Endothelial cell of umbilical vein (primary cell): ENCODE measurements around the gene GRM4. TPM values are rescaled to one million over a fixed set of nuclear protein-coding genes. Genes with fewer than 3 reads are reported as not detected.

Experiments used
- BruUV-seq: library from RNA; stranded (reverse); fragments of 400-500 nt; replicated peaks from 2 replicates; lab custom pipeline; 2021; lab: Mats Ljungman, UMichigan
- CTCF ChIA-PET: fragments of 300-600, 350-600 bp; sonication (Branson Sonifier 250); formaldehyde crosslinking; loops from one replicate; lab custom pipeline; 2021; ENCODE audit warnings: antibody characterized with exemption, inconsistent platforms; lab: Charles Lee
- POLR2A ChIA-PET: fragments of 300-600, 350-600 bp; sonication (Branson Sonifier 250); formaldehyde crosslinking; loops from one replicate; lab custom pipeline; 2021; ENCODE audit warnings: antibody characterized with exemption, inconsistent platforms; lab: Charles Lee
- DNase-seq: peaks from one replicate; pipeline ENCODE4 v3.0.0-alpha.2; 2011; ENCODE audit warnings: low read depth, low spot score
- FAIRE-seq: peaks from 2 replicates; lab custom pipeline; 2011; peaks lifted over from hg19 to GRCh38; lab: Jason Lieb, UNC
- H2AFZ ChIP-seq: 2 replicates; pipeline ENCODE4 v1.6.0; 2012; ENCODE audit warnings: low read depth, low read length, control low read depth, inconsistent platforms
- H3K27ac ChIP-seq: 2 replicates; pipeline ENCODE4 v1.5.1; 2011; ENCODE audit warnings: low read depth, mild to moderate bottlenecking, control low read depth, low read length, moderate library complexity; ENCODE audit not compliant: insufficient read depth
- H3K27me3 ChIP-seq, 2 experiments: 2 replicates each; pipeline versions ENCODE4 v1.6.0 to v1.6.1; 2011; ENCODE audit warnings: low read length in 2 of 2, mixed read lengths in 1 of 2; ENCODE audit not compliant: control insufficient read depth in 2 of 2, insufficient read depth in 2 of 2
- H3K36me3 ChIP-seq, 2 experiments: 2 replicates in 1 of 2; 3 replicates in 1 of 2; pipeline ENCODE4 v1.5.1; 2011; ENCODE audit warnings: low read length in 2 of 2, mild to moderate bottlenecking in 1 of 2, moderate library complexity in 1 of 2; ENCODE audit not compliant: control insufficient read depth in 2 of 2, insufficient read depth in 2 of 2; ENCODE audit errors: extremely low read depth in 1 of 2
- H3K4me1 ChIP-seq: 3 replicates; pipeline ENCODE4 v1.5.1; 2011; ENCODE audit warnings: mild to moderate bottlenecking, low read length; ENCODE audit not compliant: control insufficient read depth, insufficient read depth; ENCODE audit errors: extremely low read depth
- H3K4me2 ChIP-seq: 2 replicates; pipeline ENCODE4 v1.6.1; 2011; ENCODE audit warnings: low read length, control low read depth, mixed read lengths; ENCODE audit not compliant: insufficient read depth
- H3K4me3 ChIP-seq, 3 experiments: fragments of 200-600 bp in 1 of 3; sonication (generic), shearing (Covaris generic) in 1 of 3; replicated peaks in 1 of 3; 2 replicates each; pipeline ENCODE4 v1.5.1; 2011 to 2016; ENCODE audit warnings: control low read depth in 3 of 3, low read length in 3 of 3, mild to moderate bottlenecking in 2 of 3, inconsistent platforms in 1 of 3, low read depth in 1 of 3, moderate library complexity in 1 of 3; ENCODE audit not compliant: insufficient read depth in 1 of 3
- H3K79me2 ChIP-seq: 2 replicates; pipeline ENCODE4 v1.6.0; 2012; ENCODE audit warnings: low read length, inconsistent platforms; ENCODE audit not compliant: control insufficient read depth, insufficient read depth
- H3K9ac ChIP-seq: replicated peaks from 2 replicates; pipeline ENCODE3; 2011; ENCODE audit warnings: low read length, control low read depth; ENCODE audit not compliant: insufficient read depth; ENCODE audit errors: extremely low read depth
- H3K9me1 ChIP-seq: replicated peaks from 3 replicates; pipeline ENCODE4 v1.6.0; 2011; ENCODE audit warnings: mild to moderate bottlenecking, low read length; ENCODE audit not compliant: control insufficient read depth, insufficient read depth; ENCODE audit errors: extremely low read depth
- H3K9me3 ChIP-seq: replicated peaks from 2 replicates; pipeline ENCODE4 v1.5.1; 2012; ENCODE audit warnings: low read length, inconsistent platforms; ENCODE audit not compliant: control insufficient read depth, insufficient read depth
- H4K20me1 ChIP-seq: replicated peaks from 2 replicates; pipeline ENCODE3; 2011; ENCODE audit warnings: mild to moderate bottlenecking, low read length; ENCODE audit not compliant: control insufficient read depth, insufficient read depth; ENCODE audit errors: extremely low read depth
- EZH2 ChIP-seq: IDR thresholded peaks from 2 replicates; pipeline ENCODE4 v1.6.1; 2012; ENCODE audit warnings: borderline replicate concordance, low read depth, mild to moderate bottlenecking, moderate library complexity, low read length, inconsistent platforms; ENCODE audit not compliant: severe bottlenecking
- dilution Hi-C: fragments of 300-500 bp; cut with MboI; formaldehyde crosslinking; loops from one replicate; pipeline ENCODE4 v1.15.0; 2019; ENCODE audit warnings: low sequenced_read_pairs; ENCODE audit not compliant: extremely low pct_ligation_motif_present
- intact Hi-C: fragments of 100-400 bp; cut with micrococcal nuclease; formaldehyde crosslinking; loops from one replicate; pipeline ENCODE4 v1.10.0; 2022
- polyA plus RNA-seq, 4 experiments: library from polyadenylated mRNA; depleted of rRNA in 3 of 4; stranded (reverse) in 3 of 4; unstranded in 1 of 4; fragments of >200 nt; gene quantifications; 2 replicates each; pipeline versions ENCODE4 v1.2.1 to v1.2.3, GENCODE V29; 2011 to 2012; ENCODE audit warnings: missing spikeins in 1 of 4
- total RNA-seq: library from RNA; stranded (reverse); gene quantifications from 2 replicates; pipeline ENCODE4 v1.2.3, GENCODE V29; 2021
- TF ChIP-seq, protein P1 (sequence below), 2 donors: IDR thresholded peaks; 1 replicate in 1 of 2; 2 replicates in 1 of 2; pipeline ENCODE4 v1.5.1; 2011; ENCODE audit warnings: low read length in 2 of 2, mild to moderate bottlenecking in 2 of 2, moderate library complexity in 2 of 2, control low read depth in 1 of 2, inconsistent platforms in 1 of 2, low read depth in 1 of 2; ENCODE audit not compliant: insufficient read depth in 1 of 2; ENCODE audit errors: extremely low read depth in 1 of 2

The GRM4 gene
- total and polyA plus RNA-seq, 2 donors (not counting 3 experiments of a cell fraction or from before 2014, with no cell fraction given), result 0.03 TPM; not detected in 1

- no peaks in the 10 kb centered on the region for H3K4me1 ChIP-seq
- peak; percentile 31 for TF ChIP-seq EZH2
- TF ChIP-seq, protein P1, sequence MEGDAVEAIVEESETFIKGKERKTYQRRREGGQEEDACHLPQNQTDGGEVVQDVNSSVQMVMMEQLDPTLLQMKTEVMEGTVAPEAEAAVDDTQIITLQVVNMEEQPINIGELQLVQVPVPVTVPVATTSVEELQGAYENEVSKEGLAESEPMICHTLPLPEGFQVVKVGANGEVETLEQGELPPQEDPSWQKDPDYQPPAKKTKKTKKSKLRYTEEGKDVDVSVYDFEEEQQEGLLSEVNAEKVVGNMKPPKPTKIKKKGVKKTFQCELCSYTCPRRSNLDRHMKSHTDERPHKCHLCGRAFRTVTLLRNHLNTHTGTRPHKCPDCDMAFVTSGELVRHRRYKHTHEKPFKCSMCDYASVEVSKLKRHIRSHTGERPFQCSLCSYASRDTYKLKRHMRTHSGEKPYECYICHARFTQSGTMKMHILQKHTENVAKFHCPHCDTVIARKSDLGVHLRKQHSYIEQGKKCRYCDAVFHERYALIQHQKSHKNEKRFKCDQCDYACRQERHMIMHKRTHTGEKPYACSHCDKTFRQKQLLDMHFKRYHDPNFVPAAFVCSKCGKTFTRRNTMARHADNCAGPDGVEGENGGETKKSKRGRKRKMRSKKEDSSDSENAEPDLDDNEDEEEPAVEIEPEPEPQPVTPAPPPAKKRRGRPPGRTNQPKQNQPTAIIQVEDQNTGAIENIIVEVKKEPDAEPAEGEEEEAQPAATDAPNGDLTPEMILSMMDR (IDR thresholded peaks at IDR 0.05; ENCODE audit: extremely low read depth in 1 of 2, insufficient read depth in 1 of 2, low read depth in 1 of 2, low read length in 2 of 2), result no peak
- no peaks in the 10 kb centered on the region for H3K79me2 ChIP-seq
- FAIRE-seq (peak; percentile 55), DNase-seq (peak; percentile 25)
- no peak overlapping the region for H3K9ac ChIP-seq
- H3K4me3 ChIP-seq, result peak overlapping the region in 1 of 3 experiments; percentile 13
- H4K20me1 ChIP-seq, result no peaks in the 10 kb centered on the region
- no TSS peak for BruUV-seq
- H2AFZ ChIP-seq, result peak overlapping the region; percentile 58
- intact Hi-C loops (loop anchor here (5.0 kb wide), 1 partner anchor 108 kb away; no protein-coding TSS in a partner anchor), dilution Hi-C loops (no loop called here)
- ChIA-PET POLR2A (no interaction called here), CTCF (interaction anchor here (0.9 to 1.7 kb wide), 9 partner anchors 8 to 402 kb away, joined by 3 to 17 read pairs (median 3); no protein-coding TSS in a partner anchor)
- no peaks in the 10 kb centered on the region for H3K36me3 ChIP-seq
- peaks cover 62 to 63% of the 10 kb centered on the region in 2 experiments for H3K27me3 ChIP-seq
- no peaks in the 10 kb centered on the region for H3K9me1 ChIP-seq
- peak overlapping the region; percentile 64 for H3K4me2 ChIP-seq
- H3K27ac ChIP-seq, result no peak overlapping the region
- no peaks in the 10 kb centered on the region for H3K9me3 ChIP-seq
Measured at GRCh38 chr6:34145161-34146020, 496 bp downstream of the GRM4 start.
